Measurements from ENCODE around the gene IL24.

GRCh38 chr1:206866062-206866461 lies 31.2 kb upstream of the IL24 start:
- TF ChIP-seq CTCF (IDR thresholded peaks at IDR 0.05) (no peak), POLR2A (IDR thresholded peaks at IDR 0.05) (no peak)
